Measurements from ENCODE around the gene DPP10. TPM values are rescaled to one million over a fixed set of nuclear protein-coding genes. Genes with fewer than 3 reads are reported as not detected.

The DPP10 gene
- total RNA-seq, 1 experiment from 2014 or later, result not detected

- ChIA-PET CTCF (interaction anchor here (0.6 kb wide), 1 partner anchor 90 kb away, joined by 3 read pairs; no protein-coding TSS in a partner anchor), POLR2A (no interaction called here)
- intact Hi-C loops (cut with micrococcal nuclease), result no loop called here
- no peaks in the 10 kb centered on the region for H3K4me1 Mint-ChIP-seq (ENCODE audit: insufficient read depth, unreplicated experiment)
- H3K4me3 Mint-ChIP-seq (ENCODE audit: unreplicated experiment), result no peak overlapping the region
- BruUV-seq (replicated peaks), result no TSS peak
- no peak for TF ChIP-seq CTCF (IDR thresholded peaks at IDR 0.05; ENCODE audit: unreplicated experiment)
- H3K36me3 Mint-ChIP-seq (ENCODE audit: insufficient read depth, unreplicated experiment), result no peaks in the 10 kb centered on the region
- no peak for DNase-seq (ENCODE audit: unreplicated experiment)
- peaks cover 41% of the 10 kb centered on the region for H3K27me3 Mint-ChIP-seq (ENCODE audit: insufficient read depth, unreplicated experiment)
- H3K9me3 Mint-ChIP-seq (ENCODE audit: unreplicated experiment), result no peaks in the 10 kb centered on the region
- H3K27ac Mint-ChIP-seq (ENCODE audit: low read depth, unreplicated experiment), result no peak overlapping the region
Observed at GRCh38 chr2:114461116-114461515, 18.7 kb downstream of the DPP10 start.

- no peaks in the 10 kb centered on the region for H3K9me3 Mint-ChIP-seq (ENCODE audit: unreplicated experiment)
- ChIA-PET POLR2A (interaction anchor here (0.8 kb wide), 1 partner anchor 9 kb away, joined by 4 read pairs; no protein-coding TSS in a partner anchor), CTCF (interaction anchor here (0.6 kb wide), 1 partner anchor 485 kb away, joined by 3 read pairs; no protein-coding TSS in a partner anchor)
- no peak for DNase-seq (ENCODE audit: unreplicated experiment)
- intact Hi-C loops (cut with micrococcal nuclease), result no loop called here
- no peak overlapping the region for H3K4me3 Mint-ChIP-seq (ENCODE audit: unreplicated experiment)
- H3K36me3 Mint-ChIP-seq (ENCODE audit: insufficient read depth, unreplicated experiment), result no peaks in the 10 kb centered on the region
- no peak overlapping the region for H3K27ac Mint-ChIP-seq (ENCODE audit: low read depth, unreplicated experiment)
- peaks cover 25% of the 10 kb centered on the region for H3K27me3 Mint-ChIP-seq (ENCODE audit: insufficient read depth, unreplicated experiment)
- TF ChIP-seq CTCF (IDR thresholded peaks at IDR 0.05; ENCODE audit: unreplicated experiment), result no peak
- no peaks in the 10 kb centered on the region for H3K4me1 Mint-ChIP-seq (ENCODE audit: insufficient read depth, unreplicated experiment)
- BruUV-seq (replicated peaks), result no TSS peak
Observed at GRCh38 chr2:114464961-114465706, 22.7 kb downstream of the DPP10 start.

GRCh38 chr2:114468343-114468742, 25.9 kb downstream of the DPP10 start:
- H3K9me3 Mint-ChIP-seq (ENCODE audit: unreplicated experiment), result no peaks in the 10 kb centered on the region
- H3K27me3 Mint-ChIP-seq (ENCODE audit: insufficient read depth, unreplicated experiment), result peaks cover 29% of the 10 kb centered on the region
- ChIA-PET CTCF (no interaction called here), POLR2A (no interaction called here)
- H3K27ac Mint-ChIP-seq (ENCODE audit: low read depth, unreplicated experiment), result no peak overlapping the region
- no peak for TF ChIP-seq CTCF (IDR thresholded peaks at IDR 0.05; ENCODE audit: unreplicated experiment)
- DNase-seq (ENCODE audit: unreplicated experiment), result no peak
- no TSS peak for BruUV-seq (replicated peaks)
- H3K4me1 Mint-ChIP-seq (ENCODE audit: insufficient read depth, unreplicated experiment), result no peaks in the 10 kb centered on the region
- H3K4me3 Mint-ChIP-seq (ENCODE audit: unreplicated experiment), result no peak overlapping the region
- intact Hi-C loops (cut with micrococcal nuclease), result no loop called here
- no peaks in the 10 kb centered on the region for H3K36me3 Mint-ChIP-seq (ENCODE audit: insufficient read depth, unreplicated experiment)

- Mint-ChIP-seq H3K9me3 (ENCODE audit: unreplicated experiment) (no peaks in the 10 kb centered on the region), H3K27me3 (ENCODE audit: insufficient read depth, unreplicated experiment) (peaks cover 31% of the 10 kb centered on the region), H3K36me3 (ENCODE audit: insufficient read depth, unreplicated experiment) (no peaks in the 10 kb centered on the region), H3K4me1 (ENCODE audit: insufficient read depth, unreplicated experiment) (no peaks in the 10 kb centered on the region), H3K27ac (ENCODE audit: low read depth, unreplicated experiment) (no peak overlapping the region), H3K4me3 (ENCODE audit: unreplicated experiment) (no peak overlapping the region)
- intact Hi-C loops (cut with micrococcal nuclease), result no loop called here
- DNase-seq (ENCODE audit: unreplicated experiment), result no peak
- BruUV-seq (replicated peaks), result no TSS peak
- TF ChIP-seq CTCF (IDR thresholded peaks at IDR 0.05; ENCODE audit: unreplicated experiment), result no peak
- CTCF ChIA-PET, result interaction anchor here (0.6 kb wide), 2 partner anchors 27 to 678 kb away, joined by 3 to 5 read pairs; no protein-coding TSS in a partner anchor
- POLR2A ChIA-PET, result interaction anchor here (0.6 to 0.7 kb wide), 2 partner anchors 11 to 278 kb away, joined by 3 read pairs; no protein-coding TSS in a partner anchor
Observed at GRCh38 chr2:114472246-114472645, 29.8 kb downstream of the DPP10 start.

Measured in MCF 10A (cell line).